NCI-H1048 (cell line): Measurements from ENCODE around the gene FAM180A.
"Not testable (repeated sequence)": the region's sequence is repeated elsewhere in the genome, so short reads cannot be mapped to it uniquely, and the experiment has no call there.

Source experiments
- DNase-seq: peaks from one replicate; lab custom pipeline; 2025; lab: John Stamatoyannopoulos, UW

The FAM180A gene

GRCh38 chr7:135748770-135749169 lies at the start of gene FAM180A:
Gene FAM180A, minus strand, starts transcription at chr7:135748813. Its CDS starts 233 bp downstream, at chr7:135748580.
- DNase-seq, result no peak

- DNase-seq, result no peak
Measured at GRCh38 chr7:135798095-135798494, 49.5 kb upstream of the FAM180A start.

GRCh38 chr7:135795846-135796570 lies 47.4 kb upstream of the FAM180A start:
- no peak for DNase-seq

GRCh38 chr7:135793841-135794240 lies 45.2 kb upstream of the FAM180A start:
- DNase-seq, result no peak

- no peak for DNase-seq
Measured at GRCh38 chr7:135792866-135793265, 44.3 kb upstream of the FAM180A start.

- DNase-seq, result no peak
Measured at GRCh38 chr7:135792363-135792668, 43.7 kb upstream of the FAM180A start.

- no peak for DNase-seq
Measured at GRCh38 chr7:135791543-135792362, 43.1 kb upstream of the FAM180A start.

- DNase-seq, result no peak
Measured at GRCh38 chr7:135790371-135790977, 41.9 kb upstream of the FAM180A start.

- no peak for DNase-seq
Measured at GRCh38 chr7:135789956-135790355, 41.3 kb upstream of the FAM180A start.

GRCh38 chr7:135789431-135789830 lies 40.8 kb upstream of the FAM180A start:
- DNase-seq, result no peak

- DNase-seq, result no peak
Measured at GRCh38 chr7:135786911-135787310, 38.3 kb upstream of the FAM180A start.

- no peak for DNase-seq
Measured at GRCh38 chr7:135785065-135785464, 36.5 kb upstream of the FAM180A start.

- DNase-seq, result no peak
Measured at GRCh38 chr7:135784013-135784412, 35.4 kb upstream of the FAM180A start.

GRCh38 chr7:135782801-135783200 lies 34.2 kb upstream of the FAM180A start:
- DNase-seq, result no peak

- DNase-seq, result no peak
Measured at GRCh38 chr7:135782377-135782776, 33.8 kb upstream of the FAM180A start.

GRCh38 chr7:135777626-135778398 lies 29.2 kb upstream of the FAM180A start:
- DNase-seq, result no peak

- DNase-seq, result not testable (repeated sequence)
Measured at GRCh38 chr7:135775915-135776314, 27.3 kb upstream of the FAM180A start.

- DNase-seq, result no peak
Measured at GRCh38 chr7:135775230-135775629, 26.6 kb upstream of the FAM180A start.

GRCh38 chr7:135774284-135774683 lies 25.7 kb upstream of the FAM180A start:
- DNase-seq, result no peak

- DNase-seq, result no peak
Measured at GRCh38 chr7:135773464-135773863, 24.9 kb upstream of the FAM180A start.

- no peak for DNase-seq
Measured at GRCh38 chr7:135772639-135773222, 24.1 kb upstream of the FAM180A start.
